Retina (tissue), 1 donor: Measurements from ENCODE around the gene SBF2.

Experiments
- DNase-seq: peaks from one replicate; pipeline ENCODE4 v3.0.0-alpha.2; 2016

Gene SBF2

GRCh38 chr11:9735236-9735635 lies 558.8 kb downstream of the SBF2 start:
- DNase-seq = no peak

- no peak for DNase-seq
Observed at GRCh38 chr11:9733212-9733611, 560.8 kb downstream of the SBF2 start.

- no peak for DNase-seq
Observed at GRCh38 chr11:9732453-9732852, 561.6 kb downstream of the SBF2 start.

- no peak for DNase-seq
Observed at GRCh38 chr11:9731256-9731655, 562.8 kb downstream of the SBF2 start.
